Nasal cavity respiratory epithelium epithelial cell of viscerocranial mucosa (primary cell): ENCODE data around the gene ZNF132. TPM values are rescaled to one million over a fixed set of nuclear protein-coding genes. Genes with fewer than 3 reads are reported as not detected.

Experiments
- total RNA-seq: library from RNA; depleted of rRNA; stranded (reverse); fragments of >200 nt; gene quantifications from 2 replicates; pipeline ENCODE4 v1.2.3, GENCODE V29; 2014

Gene ZNF132
- total RNA-seq: 5.8 and 6.8 TPM in 2 replicates

GRCh38 chr19:58439576-58440554 is at the start of gene ZNF132:
ZNF132 (minus strand) TSS chr19:58440153; CDS start chr19:58439821, 332 bp downstream.

GRCh38 chr19:58475714-58476497 is 36.0 kb upstream of the ZNF132 start, which contains the start of gene ZNF446:
ZNF446 (plus strand) TSS chr19:58476352; CDS start chr19:58477219, 867 bp downstream.

GRCh38 chr19:58466760-58467589 is 27.0 kb upstream of the ZNF132 start, which contains the start of gene ZNF324:
ZNF324 (plus strand) TSS chr19:58467080; CDS start chr19:58469186, 2,106 bp downstream.

GRCh38 chr19:58451358-58452101 is 11.6 kb upstream of the ZNF132 start, which contains the start of gene ZNF324B:
ZNF324B (plus strand) TSS chr19:58451622; CDS start chr19:58453702, 2,080 bp downstream.

GRCh38 chr19:58408152-58409009 is 31.6 kb downstream of the ZNF132 start, which contains the start of gene ZNF584:
ZNF584 (plus strand) TSS chr19:58408649; CDS start chr19:58409148, 499 bp downstream.

GRCh38 chr19:58395220-58395978 is 44.6 kb downstream of the ZNF132 start, which contains the start of gene RNF225:
RNF225 (plus strand) TSS chr19:58395656; CDS start chr19:58396090, 434 bp downstream.

GRCh38 chr19:58386576-58387337 is 53.2 kb downstream of the ZNF132 start, which contains the start of gene RPS5:
RPS5 (plus strand) TSS chr19:58387269; CDS start chr19:58388138, 869 bp downstream.

Other genes with a start within 250 kb of the ZNF132 start
- 49.2 and 73.4 TPM in 2 replicates for gene ZNF544, start 211.2 kb downstream of the ZNF132 start, total RNA-seq
- 3.1 and 8.0 TPM in 2 replicates for gene ZNF8, start 161.2 kb downstream of the ZNF132 start, total RNA-seq
- gene ERVK3-1, start 134.8 kb downstream of the ZNF132 start, total RNA-seq: 33.4 and 39.0 TPM in 2 replicates
- gene ZSCAN22, start 113.2 kb downstream of the ZNF132 start, total RNA-seq: 2.4 and 4.3 TPM in 2 replicates
- 0.78 and 3.4 TPM in 2 replicates for gene A1BG, start 86.7 kb downstream of the ZNF132 start, total RNA-seq
- 1.0 and 2.7 TPM in 2 replicates for gene ZNF497, start 77.4 kb downstream of the ZNF132 start, total RNA-seq
- gene ZNF837, start 59.1 kb downstream of the ZNF132 start, total RNA-seq: 1.6 and 2.7 TPM in 2 replicates
- 2,119 and 3,422 TPM in 2 replicates for gene RPS5, start 52.9 kb downstream of the ZNF132 start, total RNA-seq
- 1.4 and 2.1 TPM in 2 replicates for gene RNF225, start 44.5 kb downstream of the ZNF132 start, total RNA-seq
- 17.4 and 21.4 TPM in 2 replicates for gene ZNF584, start 31.5 kb downstream of the ZNF132 start, total RNA-seq
- 12.0 and 15.9 TPM in 2 replicates for gene ZNF324B, start 11.5 kb upstream of the ZNF132 start, total RNA-seq
- gene ZNF324, start 26.9 kb upstream of the ZNF132 start, total RNA-seq: 10.9 and 18.2 TPM in 2 replicates
- 3.4 and 6.1 TPM in 2 replicates for gene ZNF446, start 36.2 kb upstream of the ZNF132 start, total RNA-seq
- 4.7 and 14.0 TPM in 2 replicates for gene SLC27A5, start 71.8 kb upstream of the ZNF132 start, total RNA-seq
- 3.8 and 7.3 TPM in 2 replicates for gene ZBTB45, start 79.7 kb upstream of the ZNF132 start, total RNA-seq
- 304 and 353 TPM in 2 replicates for gene TRIM28, start 103.9 kb upstream of the ZNF132 start, total RNA-seq
- gene CHMP2A, start 115.0 kb upstream of the ZNF132 start, total RNA-seq: 104 and 173 TPM in 2 replicates
- 60.7 and 100 TPM in 2 replicates for gene UBE2M, start 118.5 kb upstream of the ZNF132 start, total RNA-seq
- 21.1 and 22.6 TPM in 2 replicates for gene MZF1, start 133.2 kb upstream of the ZNF132 start, total RNA-seq